CD4-positive, alpha-beta T cell treated with Interleukin-4 for 1 hour (primary cell): ENCODE data around the gene SCAPER.

Experiments
- DNase-seq, 2 donors: peaks; one replicate each; pipeline ENCODE4 v3.0.0-alpha.2; 2020 to 2022

SCAPER gene

DNA sequence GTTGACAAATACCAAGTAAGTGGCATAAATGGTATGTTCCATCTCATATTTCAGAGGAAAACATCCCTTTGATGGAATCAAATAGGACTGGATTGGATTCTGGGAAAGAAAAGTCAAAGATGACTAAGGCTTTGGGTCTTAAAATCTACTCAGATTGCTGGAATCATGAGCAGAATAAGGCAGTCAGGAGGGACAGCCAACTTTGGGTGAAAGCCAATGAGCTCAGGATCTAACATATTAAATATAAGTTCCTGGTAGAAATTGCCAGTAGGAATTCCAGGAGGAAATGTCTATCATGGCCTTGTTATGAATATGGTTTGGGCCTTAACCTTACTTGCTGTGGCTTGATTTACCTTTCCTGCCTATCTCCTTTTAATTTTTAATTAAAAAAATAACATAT, 513.3 kb downstream of the SCAPER start:
- DNase-seq, result no peak

DNA sequence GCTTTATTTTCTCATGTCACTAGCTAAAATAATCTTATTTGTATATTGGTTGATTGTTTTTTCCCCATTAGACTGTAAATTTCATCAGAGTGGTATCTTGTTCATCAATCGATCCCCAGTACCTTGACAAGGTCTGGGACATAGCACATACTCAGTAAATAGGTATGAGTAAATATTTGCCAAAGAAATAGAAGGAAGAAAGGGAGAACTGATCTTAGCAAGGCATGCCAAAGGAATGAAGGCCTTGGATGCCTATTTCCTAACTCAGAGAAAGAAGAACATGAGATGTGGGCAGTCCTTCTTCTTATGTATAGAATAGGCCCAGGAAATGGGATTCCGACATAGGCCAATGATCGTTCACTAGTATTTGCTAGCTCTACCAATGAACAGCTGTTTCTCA, 513.8 kb downstream of the SCAPER start:
- no peak for DNase-seq

DNA sequence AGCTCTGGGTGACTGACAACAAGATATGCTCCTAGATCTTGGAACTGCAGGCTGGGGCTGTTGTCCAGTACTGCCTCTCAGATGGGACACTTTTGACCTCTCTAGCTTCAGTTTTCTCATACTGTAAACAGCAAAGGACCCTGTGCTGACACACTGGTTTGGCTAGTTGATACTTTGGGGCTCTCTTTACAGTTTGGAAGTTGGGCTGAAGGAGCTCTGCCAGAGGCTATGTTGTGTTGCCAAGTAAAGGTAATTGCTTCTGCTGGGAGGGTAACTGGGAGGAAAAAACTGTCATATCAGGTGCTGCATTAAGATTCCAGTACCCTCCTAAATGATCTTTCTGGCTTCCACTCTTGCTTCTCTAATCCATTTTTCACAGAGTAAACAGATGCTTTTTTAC, 514.6 kb downstream of the SCAPER start:
- DNase-seq, result no peak

DNA sequence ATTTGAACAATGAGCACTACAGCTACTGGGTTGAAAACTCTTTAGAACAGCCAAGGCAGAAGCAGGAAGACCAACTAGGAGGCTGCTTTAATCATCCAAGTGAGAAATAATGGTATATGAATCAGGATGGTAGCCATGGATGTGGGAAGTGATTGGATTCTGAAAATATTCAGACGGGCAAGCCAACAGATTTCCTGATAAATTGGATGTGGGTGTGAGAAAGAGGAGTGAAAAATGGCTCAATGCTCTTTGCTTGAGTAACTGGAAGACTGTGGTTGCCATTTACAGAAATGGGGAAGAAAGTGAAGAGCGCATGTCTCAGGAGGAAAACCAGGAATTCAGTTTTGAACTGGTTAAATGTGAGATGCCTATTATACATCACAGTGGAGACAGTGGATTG, 518.2 kb downstream of the SCAPER start:
- DNase-seq, result no peak

DNA sequence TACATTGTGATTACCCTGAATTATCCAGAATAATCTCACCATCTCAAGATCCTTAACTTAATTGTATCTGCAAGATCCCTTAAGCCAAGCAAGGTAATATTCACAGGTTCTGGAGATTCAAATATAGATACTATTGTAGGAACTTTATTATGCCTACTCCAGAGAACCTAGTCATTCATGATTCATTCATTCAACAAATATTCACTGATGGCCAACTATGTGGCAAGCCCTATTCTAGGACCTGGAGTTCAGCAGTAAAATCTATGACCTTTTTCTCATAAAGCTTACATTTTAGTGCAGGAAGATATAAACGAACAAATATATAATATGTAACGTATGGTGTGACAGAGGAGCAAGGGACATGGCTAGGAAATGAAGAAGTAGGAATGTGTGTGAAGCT, 519.0 kb downstream of the SCAPER start:
- no peak for DNase-seq

DNA sequence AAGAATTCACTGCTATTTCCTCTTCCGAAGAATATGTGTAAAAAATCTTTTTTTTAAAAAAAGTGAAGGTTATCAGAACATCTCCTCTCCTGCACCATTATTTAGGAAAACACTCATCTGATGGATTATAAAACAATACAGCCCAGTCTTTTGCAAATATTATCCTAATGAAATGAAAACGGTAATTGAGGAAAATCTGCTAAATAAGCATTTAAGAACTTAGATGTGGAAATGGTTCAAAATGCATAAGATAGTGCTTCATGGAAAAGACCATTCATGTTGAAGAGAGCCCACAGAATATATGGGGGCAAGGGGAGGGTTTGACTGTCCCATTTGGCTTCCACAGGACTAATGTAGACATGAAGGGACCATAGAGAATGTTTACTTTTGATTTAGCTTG, 520.7 kb downstream of the SCAPER start:
- no peak for DNase-seq

DNA sequence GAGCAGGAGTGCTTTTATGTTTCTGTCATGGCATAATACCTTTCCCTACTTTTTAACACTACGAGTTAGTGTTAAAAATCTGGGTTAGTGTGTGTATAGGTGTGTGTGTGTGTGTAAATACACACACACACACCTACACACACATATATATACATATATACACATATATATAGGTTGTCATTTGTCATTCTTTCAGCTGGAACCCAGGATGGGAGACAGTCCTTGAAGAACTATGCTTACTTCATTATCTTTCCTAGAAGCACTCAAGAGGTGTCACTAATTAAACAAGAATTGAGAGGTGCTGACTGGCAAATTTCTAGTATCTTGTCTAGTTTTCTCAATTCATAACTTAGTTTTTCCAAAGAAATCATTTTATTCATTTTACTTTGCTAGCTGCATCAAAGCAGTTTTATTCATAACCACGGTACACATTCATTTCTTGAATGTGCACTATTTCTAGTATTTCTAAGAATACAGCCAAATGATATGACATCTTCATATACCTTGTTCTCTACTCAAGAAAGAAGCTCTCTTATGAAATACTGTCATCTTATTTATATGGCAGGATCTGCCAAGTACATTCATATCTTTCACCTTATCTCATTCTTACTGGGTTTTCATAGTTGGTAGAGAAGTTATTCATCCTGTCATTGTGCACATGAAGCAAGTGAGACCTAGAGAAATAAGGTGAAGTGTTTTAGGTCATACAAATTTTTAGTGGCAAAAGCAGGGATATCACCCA, 522.0 kb downstream of the SCAPER start:
- no peak for DNase-seq

DNA sequence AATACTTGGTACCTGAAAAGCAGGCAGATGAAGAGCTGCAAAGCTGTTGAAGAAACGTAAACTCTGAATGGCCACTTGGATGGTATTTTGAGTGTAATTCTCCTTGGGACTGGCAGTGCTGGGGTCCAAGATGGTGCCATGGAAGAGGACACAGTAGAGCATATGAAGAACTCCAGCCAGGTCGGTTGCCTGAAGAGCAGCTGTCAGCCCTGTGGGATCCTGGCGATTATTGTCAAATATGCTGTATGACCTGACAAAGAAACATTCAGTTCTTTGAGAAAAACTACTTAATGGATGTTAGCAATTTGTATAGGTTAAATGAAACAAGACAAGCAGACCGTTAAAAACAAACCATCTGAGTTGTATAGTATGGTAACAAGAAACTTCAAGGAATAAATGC, 523.8 kb downstream of the SCAPER start:
- DNase-seq, result no peak

DNA sequence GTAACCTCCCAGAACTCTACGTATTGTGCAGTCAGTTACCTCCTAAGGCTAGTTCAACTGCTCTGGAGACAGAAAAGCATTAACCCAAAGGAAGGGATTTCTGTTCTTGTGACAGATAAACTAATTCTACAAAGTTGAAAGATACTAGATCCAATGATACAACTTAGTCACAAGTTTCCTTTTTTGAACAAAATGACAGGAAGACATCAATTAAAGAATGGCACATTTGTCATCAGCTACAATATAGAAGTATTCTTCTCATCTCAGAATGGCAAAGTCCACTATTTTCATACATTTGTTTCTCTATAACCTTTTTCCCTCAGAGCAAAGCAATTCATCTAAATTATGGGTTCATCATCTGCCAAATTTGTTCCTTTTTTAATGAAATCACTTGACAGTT, 524.9 kb downstream of the SCAPER start:
- no peak for DNase-seq

DNA sequence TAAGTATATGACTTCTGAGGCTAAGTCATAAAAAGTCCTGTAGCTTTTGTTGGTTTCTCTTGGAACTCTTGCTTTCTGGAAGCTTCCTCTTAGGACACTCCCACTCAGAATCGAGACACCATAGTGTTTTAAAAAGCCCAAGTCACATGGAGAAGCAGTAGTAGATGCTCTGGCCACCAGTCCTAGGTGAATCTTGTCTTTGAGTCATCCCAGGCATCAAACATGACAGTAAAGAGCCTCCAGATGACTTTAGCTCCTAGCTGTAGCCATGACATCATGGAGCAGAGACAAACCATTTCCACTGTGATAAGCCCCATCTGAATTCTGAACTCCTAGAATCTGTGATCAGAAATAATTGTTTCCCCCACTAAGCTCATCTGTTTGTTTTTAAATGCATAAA, 526.4 kb downstream of the SCAPER start:
- DNase-seq, result no peak

DNA sequence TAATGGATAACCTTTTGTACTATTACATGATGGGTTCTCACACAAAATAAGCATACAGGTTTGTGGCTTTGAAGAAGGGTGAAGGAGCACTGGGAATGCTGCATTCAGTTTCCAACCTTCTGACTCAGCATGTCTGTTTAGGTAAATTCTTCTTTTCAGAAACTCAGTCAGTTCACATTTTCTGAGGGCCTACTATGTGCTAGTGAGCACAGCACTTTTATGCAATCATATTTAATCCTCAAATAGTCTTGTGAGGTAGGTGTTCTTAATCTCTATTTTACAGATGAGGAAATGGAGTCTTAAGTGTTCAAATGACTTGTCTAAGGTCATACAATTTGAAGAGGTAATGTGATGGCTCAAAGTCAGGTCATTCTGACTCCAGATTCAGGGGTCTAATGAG, 527.4 kb downstream of the SCAPER start:
- no peak for DNase-seq

DNA sequence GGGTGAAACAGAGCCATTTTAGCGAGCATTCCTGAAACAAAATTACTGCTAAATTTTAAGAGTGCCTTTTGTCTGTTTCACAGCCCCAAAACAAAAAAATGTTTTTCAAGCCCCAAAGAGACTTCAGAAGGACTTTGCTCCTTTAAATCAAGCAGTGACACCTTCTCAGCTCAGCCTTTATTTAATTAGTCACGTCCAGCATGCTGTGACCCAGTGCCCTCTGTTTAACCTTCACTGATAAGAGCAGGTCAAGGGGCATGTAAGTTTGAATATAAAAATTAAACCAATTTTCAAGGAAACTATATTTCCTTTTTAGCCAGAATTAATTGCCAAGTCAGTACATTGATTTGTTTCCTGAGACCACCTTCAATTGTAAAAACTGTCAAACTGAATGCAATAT, 527.9 kb downstream of the SCAPER start:
- DNase-seq, result no peak

DNA sequence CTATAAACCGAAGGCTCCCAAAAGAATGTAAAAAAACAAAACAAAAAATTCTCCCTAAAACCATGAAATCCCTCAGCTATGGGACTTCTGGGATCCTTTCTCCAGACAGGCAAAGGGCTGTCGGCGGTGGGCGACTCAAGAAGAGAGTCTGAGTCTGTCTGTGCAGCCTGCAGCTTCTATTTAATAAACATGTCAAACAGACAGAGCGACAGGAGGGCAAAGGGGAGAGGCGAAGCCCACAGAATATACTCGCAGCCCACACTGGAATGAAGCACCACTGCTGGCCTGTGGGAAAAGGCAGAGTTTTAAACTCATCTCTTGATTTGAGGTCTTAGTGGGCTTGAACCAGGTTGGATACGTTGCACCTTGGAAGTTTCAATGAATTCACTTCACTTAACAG, 528.3 kb downstream of the SCAPER start:
- no peak for DNase-seq

DNA sequence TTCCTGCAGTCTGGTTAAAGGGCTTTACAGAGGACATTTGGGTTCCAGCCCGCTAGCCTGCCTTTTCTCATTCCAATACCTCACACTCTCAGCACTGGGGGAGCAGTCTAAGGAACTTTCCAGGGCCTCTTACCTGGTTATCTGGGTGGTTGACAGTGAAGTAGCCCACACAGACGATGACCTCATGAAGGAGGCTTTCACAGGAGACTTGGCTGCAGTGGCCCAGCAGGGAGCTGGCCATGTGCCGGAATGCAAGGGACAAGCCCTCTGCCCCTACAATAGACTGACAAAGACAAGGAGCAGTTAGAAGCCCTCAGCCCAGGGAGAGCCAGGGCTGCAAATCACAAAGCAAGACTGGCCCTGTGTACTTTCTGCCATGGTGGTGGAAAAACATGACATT, 529.1 kb downstream of the SCAPER start:
- DNase-seq, result no peak

DNA sequence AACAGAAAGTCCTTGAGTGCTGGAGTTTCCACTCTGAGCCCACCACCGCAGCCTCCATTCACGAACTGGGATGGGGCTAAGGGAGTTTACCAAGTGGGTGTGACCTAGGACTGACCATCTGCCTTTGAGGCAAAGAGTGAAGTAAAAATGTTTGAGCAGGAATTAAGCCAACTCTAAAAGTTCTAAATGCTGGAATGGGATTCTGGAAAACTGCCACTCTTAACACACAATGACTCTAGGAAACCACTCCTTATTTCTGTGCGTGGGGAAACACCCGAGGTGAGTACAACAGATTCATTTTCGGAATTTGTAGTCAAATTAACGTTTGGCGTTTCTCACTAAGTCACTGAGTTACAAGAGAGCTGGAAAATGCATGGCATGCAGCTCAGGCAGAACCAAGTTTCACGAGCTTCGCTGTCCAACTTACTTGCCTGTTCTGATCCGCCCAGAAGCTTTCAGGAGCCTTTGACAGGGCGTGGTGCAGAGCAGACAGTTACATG, 537.0 kb downstream of the SCAPER start:
- DNase-seq, result no peak

DNA sequence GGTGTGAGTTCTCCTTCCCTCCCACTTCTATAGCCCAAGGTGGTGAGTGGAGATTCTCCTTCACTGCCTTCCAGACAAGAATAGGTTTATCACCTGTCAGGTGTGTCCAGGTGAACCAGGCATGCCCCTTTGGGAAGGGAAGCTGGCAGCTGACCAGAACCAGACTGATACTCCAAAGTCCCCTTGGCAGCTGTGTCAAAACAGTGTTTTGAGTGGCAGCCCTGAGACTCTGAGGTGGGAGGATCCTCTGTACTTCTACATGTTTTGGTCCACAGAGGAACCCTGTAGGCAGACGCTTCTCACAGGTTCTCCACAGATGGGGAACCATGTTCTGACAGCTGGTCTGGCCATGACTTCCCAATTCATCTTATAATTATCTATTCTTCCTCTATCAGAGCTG, 538.4 kb downstream of the SCAPER start:
- no peak for DNase-seq

DNA sequence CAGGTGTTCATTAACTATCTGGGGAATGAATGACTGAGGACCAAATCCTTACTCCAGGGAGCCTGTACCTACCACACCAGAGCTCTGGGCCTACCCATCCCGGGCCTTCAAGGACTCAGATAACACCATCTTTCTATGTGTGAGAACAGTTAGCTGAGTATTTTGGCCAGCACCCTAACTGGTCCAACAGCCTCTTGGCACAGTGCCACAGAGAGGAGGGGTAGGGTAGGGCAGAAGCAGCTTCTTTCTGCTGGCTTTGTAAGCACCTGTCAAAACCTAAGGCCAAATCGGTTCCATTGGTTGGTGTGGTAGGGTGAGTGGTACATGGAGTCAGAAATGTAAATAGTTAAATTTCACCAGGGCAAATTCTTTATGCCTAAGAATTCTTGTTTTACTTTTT, 541.9 kb downstream of the SCAPER start:
- no peak for DNase-seq

DNA sequence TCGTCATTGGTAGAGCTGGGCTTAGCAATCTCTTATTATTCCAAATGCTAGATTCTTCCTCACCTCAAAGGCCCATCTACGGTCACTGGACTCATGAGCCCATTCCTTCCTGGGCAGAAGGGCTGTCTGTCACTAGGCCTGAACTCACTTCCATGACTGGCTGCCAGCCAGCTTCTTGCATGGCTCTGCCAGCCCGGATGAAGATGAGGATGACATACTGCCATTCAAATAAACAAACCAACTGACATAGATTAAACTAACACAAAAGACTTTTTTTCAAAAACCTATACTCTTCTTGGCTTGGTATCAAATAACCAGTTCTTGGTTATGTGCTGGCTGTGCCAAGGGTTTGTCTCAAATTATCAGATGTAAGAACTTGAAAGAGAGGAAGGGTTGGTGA, 544.7 kb downstream of the SCAPER start:
- no peak for DNase-seq

DNA sequence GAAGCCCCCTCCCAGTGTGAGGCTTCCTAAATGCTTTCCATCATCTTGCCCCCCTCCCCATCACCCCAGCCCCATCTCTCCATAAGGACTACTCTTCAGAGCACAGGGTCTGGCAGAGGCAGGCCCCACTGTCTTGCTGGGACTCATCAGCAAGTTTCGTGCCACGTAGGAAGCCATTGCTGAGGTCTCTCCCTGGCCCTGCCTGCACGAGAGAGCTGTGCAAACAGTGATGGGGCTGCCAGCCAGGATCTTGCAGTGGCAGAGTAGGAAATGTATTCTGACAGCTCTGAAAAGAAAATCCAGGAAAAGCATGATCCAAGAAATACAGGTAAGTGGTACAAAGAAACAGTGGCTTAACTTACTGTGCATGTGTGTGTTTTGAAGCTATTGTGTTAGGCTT, 546.0 kb downstream of the SCAPER start:
- DNase-seq, result no peak

DNA sequence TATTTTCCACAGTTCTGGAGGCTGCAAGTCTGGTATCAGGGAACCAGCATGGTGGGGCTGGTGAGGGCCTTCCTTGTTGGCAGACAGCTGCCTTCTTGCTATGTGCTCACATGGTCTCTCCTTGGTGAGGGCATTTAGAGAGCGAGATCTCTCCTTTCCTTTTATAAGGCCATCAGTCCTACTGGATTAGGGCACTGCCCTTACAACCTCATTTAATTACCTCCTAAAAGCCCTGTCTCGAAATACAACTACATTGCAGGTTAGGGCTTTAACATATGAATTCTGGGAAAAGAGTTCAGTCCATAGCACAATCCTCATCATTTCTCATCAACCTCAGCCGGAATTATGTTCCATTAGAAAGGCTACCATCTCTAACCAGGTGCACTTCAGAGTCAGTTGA, 546.7 kb downstream of the SCAPER start:
- DNase-seq, result no peak

DNA sequence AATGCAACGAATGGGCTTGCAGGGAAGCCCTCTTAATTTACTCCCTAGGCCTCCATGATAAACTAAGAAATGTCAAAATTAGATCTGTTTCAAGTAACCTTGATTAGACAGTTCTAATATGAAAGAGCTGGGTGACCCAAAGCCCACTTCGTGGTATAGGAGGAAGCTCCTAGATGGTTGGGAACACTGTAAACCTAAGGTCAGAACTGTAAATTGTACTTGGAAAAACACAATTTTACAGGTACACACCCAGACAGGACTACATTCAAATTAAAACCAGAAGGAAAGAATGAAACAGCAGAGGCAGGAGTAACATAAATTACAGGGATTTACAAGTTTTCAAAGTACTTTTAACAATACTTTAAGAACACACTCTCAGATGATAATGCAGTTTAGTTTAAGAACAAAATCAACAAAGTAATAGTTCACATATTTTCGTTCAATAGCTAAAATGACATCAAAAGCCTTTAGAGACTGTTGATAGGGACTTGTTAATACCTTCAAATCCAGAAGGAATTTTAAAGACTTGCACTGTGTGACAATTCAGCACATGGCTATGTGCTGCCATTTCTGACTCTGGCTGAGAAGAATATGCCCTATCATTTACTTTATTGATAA, 550.2 kb downstream of the SCAPER start:
- DNase-seq, result no peak

DNA sequence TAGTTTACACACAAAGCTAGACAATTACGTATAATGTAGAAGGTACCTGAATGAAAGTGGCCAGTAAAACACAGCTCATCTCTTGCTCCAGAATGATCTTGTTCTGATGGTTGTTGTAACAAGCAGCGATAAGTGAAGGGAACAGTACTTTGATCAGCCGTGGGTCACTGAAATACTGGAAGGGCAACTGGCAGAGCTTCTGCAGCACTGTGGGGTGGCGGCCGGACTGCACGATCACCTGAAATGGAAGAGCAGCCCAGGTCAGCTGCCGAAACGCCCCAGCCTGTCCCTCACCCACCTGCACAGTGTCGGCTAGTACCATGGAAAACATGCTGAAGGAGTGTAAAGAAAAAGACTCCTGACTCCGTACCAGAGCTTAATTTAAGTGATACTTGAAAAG, 551.2 kb downstream of the SCAPER start:
- DNase-seq, result no peak

DNA sequence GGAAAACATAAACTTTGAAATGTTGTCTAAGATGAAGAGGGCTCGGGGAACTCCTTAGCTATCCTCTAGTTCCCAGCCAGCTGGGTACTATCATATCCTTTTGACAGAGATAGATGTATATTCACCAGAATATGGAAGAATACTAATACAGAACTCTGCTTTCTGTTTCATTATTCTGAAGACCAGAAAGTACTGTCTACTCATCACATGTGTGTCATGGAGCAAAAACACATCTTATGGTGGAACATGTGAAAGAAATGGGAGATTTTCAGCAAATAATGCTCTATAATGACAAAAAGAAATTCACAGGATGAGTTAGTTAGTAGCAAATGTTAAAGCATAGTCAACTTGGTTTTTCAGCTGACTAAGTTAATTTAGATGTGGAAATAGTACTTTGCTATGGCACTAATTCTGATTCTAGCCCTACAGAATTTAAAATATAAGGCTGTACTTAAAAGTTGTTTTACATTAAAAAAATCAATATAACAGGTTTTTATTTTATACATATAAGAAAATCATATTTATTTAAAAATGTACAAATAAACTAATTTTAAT, 552.0 kb downstream of the SCAPER start:
- no peak for DNase-seq

DNA sequence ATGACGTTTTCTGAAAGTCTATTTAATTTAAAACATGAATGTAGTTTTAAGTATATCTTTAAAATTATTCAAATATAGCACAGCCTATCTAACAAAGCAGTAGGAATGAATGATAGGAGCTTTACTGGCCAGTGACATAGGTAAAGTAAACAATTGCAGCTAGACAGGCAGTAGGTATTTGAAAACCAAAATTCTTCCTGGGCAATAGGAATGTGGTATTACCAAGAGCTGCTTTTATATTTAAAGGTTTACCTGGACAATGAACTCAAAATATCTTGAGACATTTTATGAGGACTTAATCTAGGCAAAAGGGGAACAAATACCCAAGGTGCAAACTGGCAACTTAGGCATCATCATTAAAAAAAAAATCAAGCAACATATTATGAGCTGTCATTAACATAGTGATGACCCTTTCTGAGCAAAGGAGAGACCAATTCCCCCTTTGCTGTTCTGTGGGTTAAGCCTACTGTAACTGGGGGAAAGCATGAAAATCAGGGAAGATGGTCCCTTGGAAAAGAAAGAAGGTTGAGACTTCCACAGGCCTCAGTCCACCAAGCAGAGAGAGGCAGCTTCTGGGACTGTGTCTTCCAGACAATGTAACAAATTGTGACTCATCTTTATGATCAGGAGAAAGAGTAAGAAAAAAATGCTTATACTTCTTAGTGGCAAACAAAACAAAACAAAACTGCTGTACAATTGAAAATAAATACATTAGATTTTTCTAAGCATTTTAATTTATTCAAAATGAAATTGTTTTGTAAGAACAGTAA, 555.7 kb downstream of the SCAPER start:
- DNase-seq, result no peak
